Naive thymus-derived CD4-positive, alpha-beta T cell (primary cell): Measurements from ENCODE around the gene ADORA1. TPM values are rescaled to one million over a fixed set of nuclear protein-coding genes. Genes with fewer than 3 reads are reported as not detected.
A peak's percentile ranks its signal among the peaks of the same experiment; 100 is the strongest.

Experiments used
- ATAC-seq: fragments of 150-1000 bp; cut with Tn5 transposase; 2 replicates; pipeline ENCODE4 v1.10.0; 2021; ENCODE audit warnings: mild to moderate bottlenecking, moderate library complexity
- CTCF ChIA-PET: fragments of 350-600 bp; sonication (Branson Sonifier 250); formaldehyde crosslinking; loops from one replicate; lab custom pipeline; 2021; ENCODE audit warnings: antibody characterized with exemption; lab: Charles Lee
- POLR2A ChIA-PET: fragments of 350-600 bp; sonication (Branson Sonifier 250); formaldehyde crosslinking; loops from one replicate; lab custom pipeline; 2021; ENCODE audit warnings: antibody characterized with exemption, inconsistent platforms; lab: Charles Lee
- DNase-seq, 9 donors: peaks; one replicate each; pipeline versions ENCODE4 v3.0.0 to v3.0.0-alpha.2; 2020 to 2022; ENCODE audit warnings: mixed read lengths in 1 of 9
- H3K27ac ChIP-seq: one replicate; pipeline ENCODE4 v1.7.0; 2013; ENCODE audit warnings: mild to moderate bottlenecking, low read depth, low read length, moderate library complexity
- H3K27me3 ChIP-seq, 2 donors: one replicate each; pipeline ENCODE4 v1.7.0; 2013; ENCODE audit warnings: low read length in 2 of 2, mild to moderate bottlenecking in 2 of 2, moderate library complexity in 2 of 2; ENCODE audit not compliant: control insufficient read depth in 2 of 2, insufficient read depth in 2 of 2
- H3K36me3 ChIP-seq, 3 experiments: 1 replicate in 2 of 3; 2 replicates in 1 of 3; pipeline ENCODE4 v1.7.0; 2013; ENCODE audit warnings: low read length in 3 of 3, mild to moderate bottlenecking in 3 of 3, moderate library complexity in 1 of 3; ENCODE audit not compliant: insufficient read depth in 3 of 3, control insufficient read depth in 2 of 3
- H3K4me1 ChIP-seq, 2 donors: one replicate each; pipeline ENCODE4 v1.7.0; 2013; ENCODE audit warnings: low read length in 2 of 2, mild to moderate bottlenecking in 2 of 2, moderate library complexity in 1 of 2; ENCODE audit not compliant: control insufficient read depth in 2 of 2, insufficient read depth in 2 of 2
- H3K4me3 ChIP-seq: 2 replicates; pipeline ENCODE4 v1.7.0; 2013; ENCODE audit warnings: mild to moderate bottlenecking, low read length
- H3K9me3 ChIP-seq, 3 experiments: 1 replicate in 2 of 3; 2 replicates in 1 of 3; pipeline ENCODE4 v1.7.0; 2013; ENCODE audit warnings: low read length in 3 of 3; ENCODE audit not compliant: control insufficient read depth in 2 of 3
- H3K27ac Mint-ChIP-seq, 9 donors: one replicate each; pipeline ENCODE4 v1.8.0; 2020 to 2022; ENCODE audit warnings: mixed read lengths in 9 of 9, mild to moderate bottlenecking in 8 of 9, moderate library complexity in 5 of 9, inconsistent platforms in 2 of 9
- H3K27me3 Mint-ChIP-seq, 5 donors: one replicate each; pipeline ENCODE4 v1.8.0; 2021 to 2022; ENCODE audit warnings: mixed read lengths in 5 of 5, mild to moderate bottlenecking in 1 of 5
- H3K36me3 Mint-ChIP-seq, 5 donors: one replicate each; pipeline ENCODE4 v1.8.0; 2020 to 2022; ENCODE audit warnings: mixed read lengths in 5 of 5, mild to moderate bottlenecking in 3 of 5, inconsistent platforms in 1 of 5
- H3K4me1 Mint-ChIP-seq, 7 donors: one replicate each; pipeline ENCODE4 v1.8.0; 2020 to 2022; ENCODE audit warnings: mixed read lengths in 7 of 7, mild to moderate bottlenecking in 3 of 7, inconsistent platforms in 1 of 7
- H3K4me3 Mint-ChIP-seq, 10 donors: one replicate each; pipeline ENCODE4 v1.8.0; 2020 to 2022; ENCODE audit warnings: mild to moderate bottlenecking in 10 of 10, mixed read lengths in 10 of 10, moderate library complexity in 6 of 10, inconsistent platforms in 2 of 10
- H3K9me3 Mint-ChIP-seq, 11 donors: one replicate each; pipeline ENCODE4 v1.8.0; 2020 to 2022; ENCODE audit warnings: mixed read lengths in 11 of 11, mild to moderate bottlenecking in 4 of 11, inconsistent platforms in 1 of 11, moderate library complexity in 1 of 11
- intact Hi-C, 2 donors: fragments of 100-400 bp; cut with micrococcal nuclease; formaldehyde crosslinking; loops; one replicate each; pipeline ENCODE4 v1.15.1; 2023
- polyA plus RNA-seq, 2 donors: library from polyadenylated mRNA; unstranded; fragments of 300-500 nt; fragmentation: Illumina TruSeq; gene quantifications; one replicate each; pipeline ENCODE4 v1.2.3, GENCODE V29; 2021
- total RNA-seq, 6 experiments: library from RNA in 5 of 6; stranded (reverse) in 5 of 6; gene quantifications; 1 replicate in 5 of 6; 2 replicates in 1 of 6; pipeline ENCODE4 v1.2.3 and lab custom pipeline; 2021 to 2026

The ADORA1 gene
- total and polyA plus RNA-seq, 7 experiments from 2014 or later, result 0.44 TPM; not detected in 6

DNA sequence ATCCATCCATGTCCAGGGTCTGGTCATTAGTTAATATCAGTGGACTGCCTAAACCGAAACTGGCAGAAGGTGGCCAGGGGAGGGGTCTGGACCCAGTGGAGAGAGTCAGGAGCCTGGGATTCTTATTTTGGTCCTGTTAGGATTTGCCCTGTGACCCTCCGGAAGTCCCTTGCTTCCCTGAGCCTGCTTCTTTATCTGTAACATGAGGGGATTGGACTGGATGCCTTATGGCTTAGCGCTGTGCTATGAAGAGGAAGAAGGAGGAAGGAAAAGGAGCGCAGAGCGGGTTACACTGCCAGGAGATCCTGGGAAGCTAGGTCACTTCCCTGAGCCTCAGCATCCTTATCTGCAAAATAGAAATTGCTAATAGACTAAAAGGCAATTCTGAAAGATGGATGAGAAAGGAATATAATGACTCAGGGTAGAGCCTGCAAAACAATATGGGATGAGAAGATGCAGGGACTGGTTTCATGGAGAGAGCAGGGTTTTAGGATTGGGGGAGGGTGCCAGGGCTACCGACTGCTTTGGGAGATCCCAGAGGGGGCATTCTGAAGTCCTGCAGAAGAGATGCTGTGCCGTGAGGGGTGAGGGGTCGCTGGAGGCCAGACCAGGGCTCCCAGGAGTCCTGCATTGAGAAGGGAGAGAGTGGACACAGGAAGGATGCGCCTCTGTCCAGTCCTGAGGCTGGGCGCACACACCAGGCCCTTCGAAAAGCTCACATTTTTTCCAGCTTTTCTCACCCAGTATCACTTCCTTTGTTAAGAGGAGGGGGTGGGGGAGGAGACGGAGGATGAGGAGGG is 460 bp upstream of the ADORA1 start:
- no peak overlapping the region for H3K4me3 ChIP-seq
- no peaks in the 10 kb centered on the region for H3K36me3 ChIP-seq
- Mint-ChIP-seq H3K36me3 (peaks cover 0 to 7% (median 0%) of the 10 kb centered on the region in 5 donors), H3K9me3 (peaks cover 0 to 2% (median 0%) of the 10 kb centered on the region in 11 donors), H3K4me3 (peak overlapping the region in 8 of 10 donors; percentile 4 to 74 (median 55)), H3K27me3 (peaks cover 46 to 70% (median 55%) of the 10 kb centered on the region in 5 donors), H3K4me1 (peaks cover 6 to 17% (median 11%) of the 10 kb centered on the region in 7 donors), H3K27ac (no peak overlapping the region)
- no peaks in the 10 kb centered on the region for H3K4me1 ChIP-seq
- CTCF ChIA-PET, result no interaction called here
- no peak overlapping the region for H3K27ac ChIP-seq
- ATAC-seq, result no peak
- intact Hi-C loops, result no loop called here
- POLR2A ChIA-PET, result no interaction called here
- DNase-seq, result peak in 1 of 9 donors; percentile 7
- H3K9me3 ChIP-seq, result no peaks in the 10 kb centered on the region
- peaks cover 0 to 12% of the 10 kb centered on the region in 2 donors for H3K27me3 ChIP-seq

DNA sequence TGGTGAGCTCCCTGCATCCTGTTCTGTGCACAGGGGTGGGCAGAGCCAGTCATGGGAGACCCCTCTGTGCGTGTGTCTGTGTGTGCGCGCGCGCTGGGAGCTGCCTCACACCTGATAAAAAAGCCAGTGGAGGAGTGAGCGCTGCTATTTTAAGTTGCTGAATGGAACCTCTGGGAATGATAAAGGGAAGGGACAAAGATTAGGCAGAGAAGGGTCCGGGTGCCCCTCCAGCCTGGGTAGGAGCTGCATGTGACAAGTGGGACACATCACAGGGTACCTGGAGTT is 847 bp downstream of the ADORA1 start:
- H3K9me3 Mint-ChIP-seq, result peaks cover 0 to 2% (median 0%) of the 10 kb centered on the region in 11 donors
- Histone ChIP-seq H3K4me1 (no peaks in the 10 kb centered on the region), H3K9me3 (no peaks in the 10 kb centered on the region), H3K27me3 (peaks cover 0 to 12% of the 10 kb centered on the region in 2 donors), H3K36me3 (no peaks in the 10 kb centered on the region), H3K27ac (no peak overlapping the region), H3K4me3 (no peak overlapping the region)
- DNase-seq, result no peak
- ChIA-PET POLR2A (no interaction called here), CTCF (interaction anchor here (0.5 kb wide), 1 partner anchor 68 kb away, joined by 3 read pairs; no protein-coding TSS in a partner anchor)
- H3K27me3 Mint-ChIP-seq, result peaks cover 46 to 61% (median 50%) of the 10 kb centered on the region in 5 donors
- peak overlapping the region in 3 of 10 donors; percentile 61 to 76 (median 74) for H3K4me3 Mint-ChIP-seq
- no peak overlapping the region for H3K27ac Mint-ChIP-seq
- peaks cover 0 to 7% (median 0%) of the 10 kb centered on the region in 5 donors for H3K36me3 Mint-ChIP-seq
- intact Hi-C loops, result no loop called here
- H3K4me1 Mint-ChIP-seq, result peaks cover 6 to 17% (median 11%) of the 10 kb centered on the region in 7 donors
- no peak for ATAC-seq

DNA sequence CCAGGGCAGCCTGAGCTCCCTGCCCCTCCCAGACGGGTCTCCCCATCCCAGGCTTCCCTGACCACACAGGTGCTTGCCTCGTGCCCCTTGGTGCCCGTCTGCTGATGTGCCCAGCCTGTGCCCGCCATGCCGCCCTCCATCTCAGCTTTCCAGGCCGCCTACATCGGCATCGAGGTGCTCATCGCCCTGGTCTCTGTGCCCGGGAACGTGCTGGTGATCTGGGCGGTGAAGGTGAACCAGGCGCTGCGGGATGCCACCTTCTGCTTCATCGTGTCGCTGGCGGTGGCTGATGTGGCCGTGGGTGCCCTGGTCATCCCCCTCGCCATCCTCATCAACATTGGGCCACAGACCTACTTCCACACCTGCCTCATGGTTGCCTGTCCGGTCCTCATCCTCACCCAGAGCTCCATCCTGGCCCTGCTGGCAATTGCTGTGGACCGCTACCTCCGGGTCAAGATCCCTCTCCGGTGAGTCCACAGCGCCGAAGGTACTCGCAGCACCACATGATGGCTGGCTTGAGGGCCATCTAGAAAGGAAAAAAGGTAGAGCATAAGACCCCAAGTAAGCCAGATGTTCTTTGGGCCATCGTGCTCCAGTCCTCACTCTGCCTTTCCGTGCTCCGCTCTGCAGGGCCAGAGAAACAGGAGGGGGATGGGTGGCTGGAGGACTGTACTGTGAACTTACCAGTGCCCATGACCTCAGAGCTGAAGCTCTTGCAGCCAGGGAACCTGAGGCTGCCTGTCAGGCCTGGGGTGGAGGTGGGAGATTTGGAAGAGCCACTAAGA is 1.4 kb downstream of the ADORA1 start:
- H3K4me3 Mint-ChIP-seq, result peak overlapping the region in 3 of 10 donors; percentile 32 to 74 (median 39)
- no peaks in the 10 kb centered on the region for H3K36me3 ChIP-seq
- peaks cover 0 to 12% of the 10 kb centered on the region in 2 donors for H3K27me3 ChIP-seq
- ChIA-PET POLR2A (no interaction called here), CTCF (no interaction called here)
- peaks cover 0 to 7% (median 0%) of the 10 kb centered on the region in 5 donors for H3K36me3 Mint-ChIP-seq
- no peak overlapping the region for H3K27ac ChIP-seq
- intact Hi-C loops, result no loop called here
- peaks cover 0 to 2% (median 0%) of the 10 kb centered on the region in 11 donors for H3K9me3 Mint-ChIP-seq
- DNase-seq (peak in 1 of 9 donors; percentile 19), ATAC-seq (no peak)
- no peaks in the 10 kb centered on the region for H3K4me1 ChIP-seq
- peaks cover 6 to 17% (median 11%) of the 10 kb centered on the region in 7 donors for H3K4me1 Mint-ChIP-seq
- no peaks in the 10 kb centered on the region for H3K9me3 ChIP-seq
- H3K27me3 Mint-ChIP-seq, result peaks cover 41 to 56% (median 45%) of the 10 kb centered on the region in 5 donors
- H3K27ac Mint-ChIP-seq, result no peak overlapping the region
- H3K4me3 ChIP-seq, result no peak overlapping the region

DNA sequence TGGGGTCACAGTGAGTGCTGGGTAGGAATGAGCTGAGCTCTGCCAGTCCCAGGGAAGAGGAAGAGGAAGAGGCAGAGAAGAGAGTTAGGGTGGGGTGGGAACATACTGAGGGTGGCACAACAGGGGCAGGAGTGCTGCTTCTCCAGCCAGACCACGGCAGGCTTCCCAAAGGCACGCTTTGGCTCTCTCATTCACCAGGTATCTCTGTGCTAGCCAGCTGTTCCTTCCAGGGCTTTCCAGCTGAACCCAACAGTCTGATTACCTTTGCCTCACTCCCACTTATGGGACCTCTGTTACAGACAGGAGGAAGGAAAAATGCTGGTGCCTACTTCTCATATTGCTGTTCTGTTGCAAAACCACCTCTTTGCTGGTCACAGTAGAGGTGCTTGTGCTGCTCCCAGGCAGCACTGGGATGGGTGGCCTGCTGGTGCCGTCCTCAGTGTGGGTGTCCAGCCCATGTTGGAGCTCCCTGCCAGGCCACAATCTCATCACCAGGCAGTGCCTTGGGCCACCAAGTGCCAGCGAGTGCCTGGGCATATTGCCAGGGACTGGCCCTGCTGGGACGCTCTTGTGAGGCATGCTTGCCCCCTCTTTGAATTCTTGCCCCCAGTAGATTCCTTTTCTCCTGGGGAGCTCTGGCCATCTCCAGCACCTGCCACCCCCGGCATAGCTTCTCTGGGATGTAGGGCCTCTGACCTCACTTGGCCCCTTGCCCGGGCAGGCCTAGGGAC is 2.1 kb downstream of the ADORA1 start:
- DNase-seq, result peak in 1 of 9 donors; percentile 2
- POLR2A ChIA-PET, result no interaction called here
- Mint-ChIP-seq H3K27me3 (peaks cover 39 to 49% (median 44%) of the 10 kb centered on the region in 5 donors), H3K36me3 (peaks cover 0 to 7% (median 0%) of the 10 kb centered on the region in 5 donors), H3K4me1 (peaks cover 6 to 17% (median 11%) of the 10 kb centered on the region in 7 donors), H3K27ac (no peak overlapping the region), H3K9me3 (peaks cover 0 to 2% (median 0%) of the 10 kb centered on the region in 11 donors), H3K4me3 (peak overlapping the region in 2 of 10 donors; percentile 5 to 74)
- intact Hi-C loops, result no loop called here
- no peak overlapping the region for H3K4me3 ChIP-seq
- peak; percentile 31 for ATAC-seq
- H3K27ac ChIP-seq, result no peak overlapping the region
- no peaks in the 10 kb centered on the region for H3K4me1 ChIP-seq
- no peaks in the 10 kb centered on the region for H3K36me3 ChIP-seq
- peaks cover 0 to 12% of the 10 kb centered on the region in 2 donors for H3K27me3 ChIP-seq
- no peaks in the 10 kb centered on the region for H3K9me3 ChIP-seq
- CTCF ChIA-PET, result no interaction called here

DNA sequence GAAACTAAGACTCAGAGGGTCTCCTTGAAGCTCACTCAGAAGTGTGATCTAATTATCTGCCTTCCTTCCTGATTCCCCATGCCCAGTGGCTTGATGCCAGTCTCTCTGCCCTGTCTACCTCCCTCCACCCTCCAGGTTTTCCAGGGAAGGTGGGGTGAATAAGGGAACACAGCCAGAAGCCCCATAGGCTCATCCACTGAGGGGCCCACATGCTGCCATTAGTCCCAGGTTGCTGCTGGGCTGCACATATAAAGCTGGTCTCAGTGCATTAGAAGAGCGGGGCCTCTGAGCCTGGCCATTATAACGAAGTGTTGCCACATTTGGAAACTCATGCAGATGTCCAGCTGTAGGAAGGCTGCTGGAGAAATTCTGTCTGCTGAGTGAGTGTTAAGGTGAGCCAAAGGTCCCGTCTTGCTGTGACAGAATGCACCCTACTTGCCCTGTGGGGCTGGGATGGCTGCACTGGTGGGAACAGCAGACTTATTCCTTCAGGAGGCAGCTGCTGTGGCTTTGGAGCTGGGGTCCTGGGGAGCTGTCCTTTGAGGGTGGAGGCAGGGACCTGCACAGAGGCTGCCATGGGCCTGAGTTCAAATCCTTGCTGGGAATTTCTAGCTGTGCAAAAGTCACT is 2.9 kb downstream of the ADORA1 start:
- Mint-ChIP-seq H3K27me3 (peaks cover 32 to 41% (median 37%) of the 10 kb centered on the region in 5 donors), H3K27ac (no peak overlapping the region)
- POLR2A ChIA-PET, result no interaction called here

More for the DNA sequence above, 2.9 kb downstream of the ADORA1 start:
- peaks cover 0 to 7% (median 0%) of the 10 kb centered on the region in 5 donors for H3K36me3 Mint-ChIP-seq
- no peaks in the 10 kb centered on the region for H3K36me3 ChIP-seq
- intact Hi-C loops, result no loop called here
- no peak overlapping the region for H3K27ac ChIP-seq
- H3K4me1 ChIP-seq, result no peaks in the 10 kb centered on the region
- no peak for DNase-seq
- H3K9me3 ChIP-seq, result no peaks in the 10 kb centered on the region
- ATAC-seq, result no peak
- peaks cover 0 to 12% of the 10 kb centered on the region in 2 donors for H3K27me3 ChIP-seq
- H3K9me3 Mint-ChIP-seq, result peaks cover 0 to 2% (median 0%) of the 10 kb centered on the region in 11 donors
- H3K4me3 Mint-ChIP-seq, result no peak overlapping the region
- H3K4me3 ChIP-seq, result no peak overlapping the region
- peaks cover 6 to 17% (median 11%) of the 10 kb centered on the region in 7 donors for H3K4me1 Mint-ChIP-seq
- CTCF ChIA-PET, result no interaction called here
